ENCODE data around the gene DIMT1. TPM values are rescaled to one million over a fixed set of nuclear protein-coding genes. Genes with fewer than 3 reads are reported as not detected.

Gene DIMT1
- total and polyA plus RNA-seq, 2 of the 8 experiments (the other 6 are each of a cell fraction or from before 2014, with no cell fraction given) = 19.3 to 42.1 TPM

- Histone ChIP-seq H3K36me3 (ENCODE audit: control insufficient read depth in 2 of 4, insufficient read depth in 4 of 4, low read length in 3 of 4) (peaks cover 4 to 41% (median 23%) of the 10 kb centered on the region in 4 experiments; a peak in 7 of 8 replicates), H2BK120ac (replicated peaks; ENCODE audit: low read depth, low read length) (no peak overlapping the region), H2BK5ac (ENCODE audit: low read depth, low read length) (no peak overlapping the region), H3K79me1 (ENCODE audit: low read depth, low read length) (no peaks in the 10 kb centered on the region), H4K8ac (ENCODE audit: extremely low read depth, insufficient read depth, low read length) (no peak overlapping the region), H4K91ac (replicated peaks; ENCODE audit: insufficient read length, low read length) (no peak overlapping the region), H3K23ac (ENCODE audit: insufficient read length) (no peak overlapping the region), H2BK20ac (ENCODE audit: low read length) (no peak overlapping the region), H3K27me3 (replicated peaks in 1 of 4; ENCODE audit: control insufficient read depth in 3 of 4, extremely low read depth in 1 of 4, insufficient read depth in 3 of 4, low read length in 3 of 4) (no peaks in the 10 kb centered on the region), H3K4ac (replicated peaks; ENCODE audit: insufficient read length, low read depth, low read length) (no peak overlapping the region), H3K4me2 (ENCODE audit: insufficient read depth in 1 of 2, low read depth in 2 of 2, low read length in 2 of 2) (no peak overlapping the region), H3K23me2 (ENCODE audit: low read depth, low read length) (no peaks in the 10 kb centered on the region), H4K5ac (ENCODE audit: insufficient read length, low read depth, low read length) (no peak overlapping the region), H2AFZ (ENCODE audit: low read length) (no peak overlapping the region), H3K4me1 (replicated peaks in 1 of 4; ENCODE audit: control insufficient read depth in 3 of 4, insufficient read depth in 4 of 4, low read length in 3 of 4) (no peaks in the 10 kb centered on the region), H3K14ac (ENCODE audit: insufficient read length) (no peak overlapping the region), H2AK5ac (ENCODE audit: low read depth, low read length) (no peak overlapping the region), H3K18ac (ENCODE audit: extremely low read depth, low read length) (no peak overlapping the region), H3K56ac (replicated peaks; ENCODE audit: insufficient read length, low read depth, low read length) (no peak overlapping the region), H2BK12ac (ENCODE audit: low read depth, low read length) (no peak overlapping the region), H3K4me3 (ENCODE audit: extremely low read depth in 1 of 4, insufficient read depth in 2 of 4, low read depth in 3 of 4, low read length in 4 of 4) (no peak overlapping the region), H2BK15ac (ENCODE audit: low read length) (no peak overlapping the region), H3K9ac (replicated peaks in 1 of 4; ENCODE audit: extremely low read depth in 1 of 4, low read depth in 3 of 4, low read length in 3 of 4) (no peak overlapping the region), H3K9me3 (ENCODE audit: insufficient read depth in 2 of 2, low read depth in 1 of 2, low read length in 1 of 2) (no peaks in the 10 kb centered on the region), H4K20me1 (replicated peaks in 1 of 2; ENCODE audit: control insufficient read depth in 1 of 2, insufficient read depth in 2 of 2, low read length in 2 of 2) (no peaks in the 10 kb centered on the region), H3K79me2 (ENCODE audit: control insufficient read depth in 1 of 2, insufficient read depth in 2 of 2, low read length in 2 of 2) (no peaks in the 10 kb centered on the region), H3K27ac (ENCODE audit: low read depth, low read length) (no peak overlapping the region)
- 88% methylated on average over 2 of the region's 2 CpGs; no CpG with 5 or more reads in 1 of the 2 experiments for WGBS, 2 experiments (ENCODE audit: extremely low coverage in 1 of 2, insufficient coverage in 1 of 2, insufficient read length in 1 of 2, insufficient replicate concordance in 2 of 2, low coverage in 1 of 2, low lambda C conversion rate in 2 of 2, missing lambda C conversion rate in 1 of 2)
- POLR2A ChIA-PET (ENCODE audit: partially characterized antibody) = interaction anchor here (1.0 kb wide), 1 partner anchor 13 kb away, joined by 3 read pairs; no protein-coding TSS in a partner anchor
- DNase-seq (ENCODE audit: low read depth in 1 of 2, low spot score in 2 of 2) (no peak), FAIRE-seq (no peak)
- TF ChIP-seq EGR1 (IDR thresholded peaks at IDR 0.05; ENCODE audit: borderline replicate concordance, low read depth, low read length) (no peak), USF2 (IDR thresholded peaks at IDR 0.05; ENCODE audit: low read length) (no peak), TEAD4 (IDR thresholded peaks at IDR 0.05; ENCODE audit: low read depth, low read length) (no peak), KDM4A (IDR thresholded peaks at IDR 0.05; ENCODE audit: low read depth, low read length, severe bottlenecking) (no peak), RFX5 (IDR thresholded peaks at IDR 0.05; ENCODE audit: borderline replicate concordance, low read depth, low read length) (no peak), ASH2L (IDR thresholded peaks at IDR 0.05; ENCODE audit: low read length) (no peak), CBX5 (IDR thresholded peaks at IDR 0.05; ENCODE audit: low read depth, low read length) (no peak), SIN3A (conservative IDR thresholded peaks at IDR 0.05 in 1 of 2, IDR thresholded peaks at IDR 0.05 in 1 of 2; ENCODE audit: low read depth in 1 of 2, low read length in 2 of 2) (no peak), SP2 (IDR thresholded peaks at IDR 0.05; ENCODE audit: low read length) (no peak), POLR2A (IDR thresholded peaks at IDR 0.05; ENCODE audit: control extremely low read depth in 1 of 2, low read depth in 2 of 2, low read length in 2 of 2) (no peak), RAD21 (IDR thresholded peaks at IDR 0.05 in 1 of 2, conservative IDR thresholded peaks at IDR 0.05 in 1 of 2; ENCODE audit: low read depth in 2 of 2, low read length in 2 of 2) (no peak), SUZ12 (IDR thresholded peaks at IDR 0.05; ENCODE audit: low read length) (no peak), SP4 (IDR thresholded peaks at IDR 0.05; ENCODE audit: low read length) (no peak), ZNF274 (IDR thresholded peaks at IDR 0.05; ENCODE audit: borderline replicate concordance, extremely low read depth, low read length) (no peak)
- CTCF ChIA-PET (ENCODE audit: partially characterized antibody) = interaction anchor here (0.6 kb wide), 1 partner anchor 208 kb away, joined by 3 read pairs; no protein-coding TSS in a partner anchor
Measured at GRCh38 chr5:62369039-62369438, 34.7 kb downstream of the DIMT1 start.
